K562 (cell line): ENCODE measurements around the gene CTIF. TPM values are rescaled to one million over a fixed set of nuclear protein-coding genes. Genes with fewer than 3 reads are reported as not detected.

Experiments used
- ARID2 ChIP-seq: fragments of 450-650 bp; IDR thresholded peaks from 2 replicates; pipeline ENCODE4 v1.6.1; 2017; ENCODE audit warnings: antibody characterized with exemption, mild to moderate bottlenecking
- FOXA3 ChIP-seq, 2 experiments: fragments of 450-650 bp in 1 of 2; sonication (generic) in 1 of 2; formaldehyde crosslinking; IDR thresholded peaks in 1 of 2; conservative IDR thresholded peaks in 1 of 2; 2 replicates each; pipeline versions ENCODE4 v1.4.0 to v1.8.0; 2020 to 2022; ENCODE audit warnings: mild to moderate bottlenecking in 2 of 2, missing genetic modification reagents in 1 of 2
- HIVEP1 ChIP-seq: fragments of 250-450 bp; sonication (Bioruptor Pico); IDR thresholded peaks from 2 replicates; pipeline ENCODE4 v1.4.0; 2020; ENCODE audit warnings: mild to moderate bottlenecking
- RBM15 ChIP-seq: fragments of 200-400 bp; formaldehyde crosslinking; IDR thresholded peaks from 2 replicates; pipeline ENCODE4 v1.6.1; 2018; ENCODE audit warnings: mild to moderate bottlenecking, low read length, moderate library complexity; ENCODE audit not compliant: insufficient read depth
- SIX5 ChIP-seq, 2 experiments: IDR thresholded peaks; 2 replicates each; pipeline ENCODE4 v1.6.1; 2011; ENCODE audit warnings: low read length in 2 of 2, borderline replicate concordance in 1 of 2, low read depth in 1 of 2, mild to moderate bottlenecking in 1 of 2, moderate library complexity in 1 of 2; ENCODE audit not compliant: insufficient read depth in 1 of 2
- SUPT5H ChIP-seq: fragments of 450-650 bp; IDR thresholded peaks from 2 replicates; pipeline ENCODE4 v1.6.1; 2016
- TFAP4 ChIP-seq: sonication (generic); formaldehyde crosslinking; IDR thresholded peaks from 2 replicates; pipeline ENCODE4 v1.8.0; 2022; ENCODE audit warnings: missing genetic modification reagents, mild to moderate bottlenecking, moderate library complexity, borderline replicate concordance
- ZFPM2 ChIP-seq: fragments of 250-450 bp; sonication (Bioruptor Pico); IDR thresholded peaks from 2 replicates; pipeline ENCODE4 v1.5.1; 2022; ENCODE audit warnings: mild to moderate bottlenecking
- ZNF592 ChIP-seq: fragments of 450-650 bp; IDR thresholded peaks from 2 replicates; pipeline ENCODE4 v1.6.1; 2017; ENCODE audit warnings: antibody characterized with exemption, mild to moderate bottlenecking
- polyA plus RNA-seq, 8 experiments: library from polyadenylated mRNA; depleted of rRNA in 4 of 8; stranded (reverse) in 5 of 8; unstranded in 3 of 8; fragments of >200 nt; fragmentation: Nextera tagmentation in 2 of 8; fragmentation: Illumina TruSeq in 1 of 8; extraction: Ambion mirVana in 2 of 8; extraction: Trizol in 1 of 8; gene quantifications; 2 replicates each; pipeline versions ENCODE4 v1.2.1 to v1.2.3, GENCODE V29; 2011 to 2014; ENCODE audit warnings: inconsistent platforms in 1 of 8, missing spikeins in 1 of 8
- total RNA-seq, 7 experiments: library from RNA; depleted of rRNA in 6 of 7; stranded (reverse); fragments of >200 nt in 6 of 7; fragmentation: Illumina TruSeq in 2 of 7; extraction: Trizol in 2 of 7; gene quantifications; 2 replicates each; pipeline versions ENCODE4 v1.2.1 to v1.2.3, GENCODE V29; 2011 to 2021; ENCODE audit warnings: low replicate concordance in 1 of 7
- TF ChIP-seq, protein P1 (sequence below), 2 experiments: fragments of 450-650 bp; IDR thresholded peaks; 2 replicates each; pipeline ENCODE4 v1.6.1; 2016; ENCODE audit warnings: mild to moderate bottlenecking in 2 of 2, borderline replicate concordance in 1 of 2, low read depth in 1 of 2, moderate library complexity in 1 of 2
- TF ChIP-seq, protein P2 (sequence below): IDR thresholded peaks from 3 replicates; pipeline ENCODE4 v1.6.1; 2011; ENCODE audit warnings: borderline replicate concordance, mild to moderate bottlenecking; ENCODE audit not compliant: insufficient read length, insufficient read depth

Gene CTIF
- total and polyA plus RNA-seq, 9 of the 15 experiments (the other 6 are each of a cell fraction or from before 2014, with no cell fraction given), result 0.17 to 11.5 (median 2.2) TPM

GRCh38 chr18:48896875-48897511, 358.2 kb downstream of the CTIF start (continued):
- TF ChIP-seq ZNF592 (peak; percentile 28; the same call in 1 of the 2 replicates), FOXA3 (CRISPR knock-in tag; conservative IDR thresholded peaks at IDR 0.05 in 1 of 2, IDR thresholded peaks at IDR 0.05 in 1 of 2) (peak in 1 of 2 experiments; percentile 20; a peak in 2 of 4 replicates), SIX5 (IDR thresholded peaks at IDR 0.05; ENCODE audit: borderline replicate concordance in 1 of 2, insufficient read depth in 1 of 2, low read depth in 1 of 2, low read length in 2 of 2) (no peak), ARID2 (no peak), TFAP4 (CRISPR knock-in tag) (peak; percentile 89), RBM15 (no peak), HIVEP1 (CRISPR knock-in tag) (no peak), SUPT5H (no peak), ZFPM2 (CRISPR knock-in tag) (no peak)
- TF ChIP-seq, protein P1, sequence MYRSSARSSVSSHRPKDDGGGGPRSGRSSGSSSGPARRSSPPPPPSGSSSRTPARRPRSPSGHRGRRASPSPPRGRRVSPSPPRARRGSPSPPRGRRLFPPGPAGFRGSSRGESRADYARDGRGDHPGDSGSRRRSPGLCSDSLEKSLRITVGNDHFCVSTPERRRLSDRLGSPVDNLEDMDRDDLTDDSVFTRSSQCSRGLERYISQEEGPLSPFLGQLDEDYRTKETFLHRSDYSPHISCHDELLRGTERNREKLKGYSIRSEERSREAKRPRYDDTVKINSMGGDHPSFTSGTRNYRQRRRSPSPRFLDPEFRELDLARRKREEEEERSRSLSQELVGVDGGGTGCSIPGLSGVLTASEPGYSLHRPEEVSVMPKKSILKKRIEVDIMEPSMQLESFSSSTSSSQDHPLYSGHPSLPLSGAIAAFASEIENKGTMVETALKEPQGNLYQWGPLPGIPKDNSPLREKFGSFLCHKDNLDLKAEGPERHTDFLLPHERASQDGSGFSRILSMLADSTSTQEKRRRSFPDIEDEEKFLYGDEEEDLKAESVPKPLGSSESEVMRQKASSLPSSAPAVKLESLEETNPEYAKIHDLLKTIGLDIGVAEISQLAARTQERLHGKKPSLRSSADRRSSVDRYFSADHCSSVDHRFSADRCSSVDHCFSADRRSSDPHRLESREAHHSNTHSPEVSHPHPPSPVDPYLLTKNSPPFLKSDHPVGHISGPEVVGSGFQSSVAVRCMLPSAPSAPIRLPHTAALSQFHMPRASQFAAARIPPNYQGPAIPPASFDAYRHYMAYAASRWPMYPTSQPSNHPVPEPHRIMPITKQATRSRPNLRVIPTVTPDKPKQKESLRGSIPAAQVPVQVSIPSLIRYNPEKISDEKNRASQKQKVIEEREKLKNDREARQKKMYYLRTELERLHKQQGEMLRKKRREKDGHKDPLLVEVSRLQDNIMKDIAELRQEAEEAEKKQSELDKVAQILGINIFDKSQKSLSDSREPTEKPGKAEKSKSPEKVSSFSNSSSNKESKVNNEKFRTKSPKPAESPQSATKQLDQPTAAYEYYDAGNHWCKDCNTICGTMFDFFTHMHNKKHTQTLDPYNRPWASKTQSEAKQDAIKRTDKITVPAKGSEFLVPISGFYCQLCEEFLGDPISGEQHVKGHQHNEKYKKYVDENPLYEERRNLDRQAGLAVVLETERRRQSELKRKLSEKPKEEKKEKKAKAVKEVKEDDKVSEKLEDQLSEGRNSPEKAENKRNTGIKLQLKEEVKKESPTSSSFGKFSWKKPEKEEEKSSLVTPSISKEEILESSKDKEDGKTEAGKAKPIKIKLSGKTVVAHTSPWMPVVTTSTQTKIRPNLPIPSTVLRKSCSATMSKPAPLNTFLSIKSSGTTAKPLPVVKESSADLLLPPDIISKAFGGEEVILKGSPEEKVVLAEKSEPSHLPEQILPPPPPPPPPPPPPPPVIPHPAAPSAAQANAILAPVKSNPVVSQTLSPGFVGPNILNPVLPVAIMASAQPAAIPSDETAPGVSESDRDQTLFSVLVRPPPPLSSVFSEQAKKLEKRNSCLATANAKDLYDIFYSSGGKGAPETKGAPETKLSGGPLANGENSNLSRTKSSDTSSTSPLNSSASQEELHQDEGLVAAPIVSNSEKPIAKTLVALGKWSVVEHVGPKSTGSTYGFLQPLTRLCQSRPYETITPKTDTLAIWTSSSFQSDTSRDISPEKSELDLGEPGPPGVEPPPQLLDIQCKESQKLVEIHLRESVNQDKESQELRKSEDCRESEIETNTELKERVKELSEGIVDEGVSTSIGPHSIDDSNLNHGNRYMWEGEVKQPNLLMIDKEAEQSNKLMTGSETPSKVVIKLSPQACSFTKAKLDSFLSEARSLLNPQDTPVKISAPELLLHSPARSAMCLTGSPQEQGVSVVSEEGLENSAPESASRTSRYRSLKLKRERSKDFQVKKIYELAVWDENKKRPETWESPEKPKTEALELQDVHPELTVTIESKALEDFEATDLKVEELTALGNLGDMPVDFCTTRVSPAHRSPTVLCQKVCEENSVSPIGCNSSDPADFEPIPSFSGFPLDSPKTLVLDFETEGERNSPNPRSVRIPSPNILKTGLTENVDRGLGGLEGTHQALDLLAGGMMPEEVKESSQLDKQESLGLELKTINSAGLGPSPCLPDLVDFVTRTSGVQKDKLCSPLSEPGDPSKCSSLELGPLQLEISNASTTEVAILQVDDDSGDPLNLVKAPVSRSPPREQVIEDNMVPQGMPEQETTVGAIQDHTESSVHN (IDR thresholded peaks at IDR 0.05; ENCODE audit: borderline replicate concordance in 1 of 2, low read depth in 1 of 2), result no peak
- TF ChIP-seq, protein P2, sequence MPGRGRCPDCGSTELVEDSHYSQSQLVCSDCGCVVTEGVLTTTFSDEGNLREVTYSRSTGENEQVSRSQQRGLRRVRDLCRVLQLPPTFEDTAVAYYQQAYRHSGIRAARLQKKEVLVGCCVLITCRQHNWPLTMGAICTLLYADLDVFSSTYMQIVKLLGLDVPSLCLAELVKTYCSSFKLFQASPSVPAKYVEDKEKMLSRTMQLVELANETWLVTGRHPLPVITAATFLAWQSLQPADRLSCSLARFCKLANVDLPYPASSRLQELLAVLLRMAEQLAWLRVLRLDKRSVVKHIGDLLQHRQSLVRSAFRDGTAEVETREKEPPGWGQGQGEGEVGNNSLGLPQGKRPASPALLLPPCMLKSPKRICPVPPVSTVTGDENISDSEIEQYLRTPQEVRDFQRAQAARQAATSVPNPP, result no peak
